Fibroblast of lung (primary cell): ENCODE data around the gene MS4A13.

Source experiments
- CTCF ChIP-seq, 2 donors: IDR thresholded peaks in 1 of 2; conservative IDR thresholded peaks in 1 of 2; 1 replicate in 1 of 2; 2 replicates in 1 of 2; pipeline ENCODE4 v1.5.1; 2011 to 2012; ENCODE audit warnings: low read length in 2 of 2, control low read depth in 1 of 2, inconsistent platforms in 1 of 2, low read depth in 1 of 2, mild to moderate bottlenecking in 1 of 2
- EZH2 ChIP-seq: IDR thresholded peaks from 2 replicates; pipeline ENCODE4 v1.5.1; 2012; ENCODE audit warnings: low read length, control low read depth, mild to moderate bottlenecking; ENCODE audit errors: missing control alignments

- no peak for TF ChIP-seq CTCF (conservative IDR thresholded peaks at IDR 0.05 in 1 of 2, IDR thresholded peaks at IDR 0.05 in 1 of 2; ENCODE audit: low read depth in 1 of 2, low read length in 2 of 2)
- no peak for TF ChIP-seq EZH2
These were observed 16.8 kb upstream of the MS4A13 start for GRCh38 chr11:60498399-60498798.
